Measurements from ENCODE around the gene CYGB.

DNA sequence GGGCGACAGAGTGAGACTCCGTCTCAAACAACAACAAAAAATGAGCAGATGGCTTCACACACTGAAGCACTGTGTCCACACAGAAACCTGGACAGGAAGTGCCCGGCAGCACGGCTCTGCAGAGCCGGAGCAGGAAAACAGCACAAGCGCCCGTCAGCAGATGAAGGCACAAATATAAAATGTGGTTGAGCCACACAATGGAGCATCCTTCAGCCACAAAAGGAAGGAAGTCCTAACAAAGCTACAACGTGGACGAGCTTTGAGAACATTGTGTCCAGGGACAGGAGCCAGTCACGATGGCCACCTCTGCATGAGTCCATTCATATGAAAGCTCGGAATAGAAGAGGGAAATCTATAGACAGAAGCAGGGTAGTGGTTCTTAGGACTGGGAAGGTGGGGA is 51.9 kb downstream of the CYGB start:
- TF ChIP-seq ELF1 (tag; IDR thresholded peaks at IDR 0.05) (no peak), TCF7 (IDR thresholded peaks at IDR 0.05; ENCODE audit: borderline replicate concordance) (no peak), ZNF12 (CRISPR knock-in tag; IDR thresholded peaks at IDR 0.05) (no peak), POLR2A (conservative IDR thresholded peaks at IDR 0.05) (no peak), TAF1 (IDR thresholded peaks at IDR 0.05; ENCODE audit: control insufficient read depth, extremely low read depth, insufficient read depth, low read length, severe bottlenecking) (no peak), SMARCA5 (IDR thresholded peaks at IDR 0.05) (no peak), ZNF274 (IDR thresholded peaks at IDR 0.05; ENCODE audit: borderline replicate concordance, low read depth, low read length) (no peak), ZNF212 (CRISPR knock-in tag; IDR thresholded peaks at IDR 0.05) (no peak), FOXJ3 (CRISPR knock-in tag; IDR thresholded peaks at IDR 0.05) (no peak)
- TF ChIP-seq, protein P1, sequence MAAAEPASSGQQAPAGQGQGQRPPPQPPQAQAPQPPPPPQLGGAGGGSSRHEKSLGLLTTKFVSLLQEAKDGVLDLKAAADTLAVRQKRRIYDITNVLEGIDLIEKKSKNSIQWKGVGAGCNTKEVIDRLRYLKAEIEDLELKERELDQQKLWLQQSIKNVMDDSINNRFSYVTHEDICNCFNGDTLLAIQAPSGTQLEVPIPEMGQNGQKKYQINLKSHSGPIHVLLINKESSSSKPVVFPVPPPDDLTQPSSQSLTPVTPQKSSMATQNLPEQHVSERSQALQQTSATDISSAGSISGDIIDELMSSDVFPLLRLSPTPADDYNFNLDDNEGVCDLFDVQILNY (CRISPR knock-in tag; IDR thresholded peaks at IDR 0.05): no peak
- TF ChIP-seq, protein P2, sequence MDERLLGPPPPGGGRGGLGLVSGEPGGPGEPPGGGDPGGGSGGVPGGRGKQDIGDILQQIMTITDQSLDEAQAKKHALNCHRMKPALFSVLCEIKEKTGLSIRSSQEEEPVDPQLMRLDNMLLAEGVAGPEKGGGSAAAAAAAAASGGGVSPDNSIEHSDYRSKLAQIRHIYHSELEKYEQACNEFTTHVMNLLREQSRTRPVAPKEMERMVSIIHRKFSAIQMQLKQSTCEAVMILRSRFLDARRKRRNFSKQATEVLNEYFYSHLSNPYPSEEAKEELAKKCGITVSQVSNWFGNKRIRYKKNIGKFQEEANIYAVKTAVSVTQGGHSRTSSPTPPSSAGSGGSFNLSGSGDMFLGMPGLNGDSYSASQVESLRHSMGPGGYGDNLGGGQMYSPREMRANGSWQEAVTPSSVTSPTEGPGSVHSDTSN (CRISPR knock-in tag; IDR thresholded peaks at IDR 0.05; ENCODE audit: low read depth): no peak
- TF ChIP-seq, protein P2 (tag; conservative IDR thresholded peaks at IDR 0.05; ENCODE audit: low read depth): no peak
- TF ChIP-seq, protein P3, sequence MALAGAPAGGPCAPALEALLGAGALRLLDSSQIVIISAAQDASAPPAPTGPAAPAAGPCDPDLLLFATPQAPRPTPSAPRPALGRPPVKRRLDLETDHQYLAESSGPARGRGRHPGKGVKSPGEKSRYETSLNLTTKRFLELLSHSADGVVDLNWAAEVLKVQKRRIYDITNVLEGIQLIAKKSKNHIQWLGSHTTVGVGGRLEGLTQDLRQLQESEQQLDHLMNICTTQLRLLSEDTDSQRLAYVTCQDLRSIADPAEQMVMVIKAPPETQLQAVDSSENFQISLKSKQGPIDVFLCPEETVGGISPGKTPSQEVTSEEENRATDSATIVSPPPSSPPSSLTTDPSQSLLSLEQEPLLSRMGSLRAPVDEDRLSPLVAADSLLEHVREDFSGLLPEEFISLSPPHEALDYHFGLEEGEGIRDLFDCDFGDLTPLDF (CRISPR knock-in tag; IDR thresholded peaks at IDR 0.05): no peak

All from K562 (cell line).